Glomerular endothelial cell (primary cell): ENCODE measurements around the gene CYP4F12. TPM values are rescaled to one million over a fixed set of nuclear protein-coding genes. Genes with fewer than 3 reads are reported as not detected.

Source experiments
- DNase-seq: peaks from one replicate; pipeline ENCODE4 v3.0.0-alpha.2; 2011; ENCODE audit warnings: low read depth, low spot score; ENCODE audit errors: extremely low read depth
- total RNA-seq: library from RNA; depleted of rRNA; stranded (reverse); fragments of >200 nt; gene quantifications from 2 replicates; pipeline ENCODE4 v1.2.3, GENCODE V29; 2015

CYP4F12 gene, protein sequence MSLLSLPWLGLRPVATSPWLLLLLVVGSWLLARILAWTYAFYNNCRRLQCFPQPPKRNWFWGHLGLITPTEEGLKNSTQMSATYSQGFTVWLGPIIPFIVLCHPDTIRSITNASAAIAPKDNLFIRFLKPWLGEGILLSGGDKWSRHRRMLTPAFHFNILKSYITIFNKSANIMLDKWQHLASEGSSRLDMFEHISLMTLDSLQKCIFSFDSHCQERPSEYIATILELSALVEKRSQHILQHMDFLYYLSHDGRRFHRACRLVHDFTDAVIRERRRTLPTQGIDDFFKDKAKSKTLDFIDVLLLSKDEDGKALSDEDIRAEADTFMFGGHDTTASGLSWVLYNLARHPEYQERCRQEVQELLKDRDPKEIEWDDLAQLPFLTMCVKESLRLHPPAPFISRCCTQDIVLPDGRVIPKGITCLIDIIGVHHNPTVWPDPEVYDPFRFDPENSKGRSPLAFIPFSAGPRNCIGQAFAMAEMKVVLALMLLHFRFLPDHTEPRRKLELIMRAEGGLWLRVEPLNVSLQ
- total RNA-seq = not detected in 2 replicates

- no peak for DNase-seq
These were observed at the start of gene CYP4F12 for GRCh38 chr19:15672580-15673175. Gene CYP4F12 (plus strand): TSS chr19:15673087. CDS start chr19:15673530, 443 bp downstream.

GRCh38 chr19:15623711-15624318 lies 49.1 kb upstream of the CYP4F12 start:
- DNase-seq = no peak

DNA sequence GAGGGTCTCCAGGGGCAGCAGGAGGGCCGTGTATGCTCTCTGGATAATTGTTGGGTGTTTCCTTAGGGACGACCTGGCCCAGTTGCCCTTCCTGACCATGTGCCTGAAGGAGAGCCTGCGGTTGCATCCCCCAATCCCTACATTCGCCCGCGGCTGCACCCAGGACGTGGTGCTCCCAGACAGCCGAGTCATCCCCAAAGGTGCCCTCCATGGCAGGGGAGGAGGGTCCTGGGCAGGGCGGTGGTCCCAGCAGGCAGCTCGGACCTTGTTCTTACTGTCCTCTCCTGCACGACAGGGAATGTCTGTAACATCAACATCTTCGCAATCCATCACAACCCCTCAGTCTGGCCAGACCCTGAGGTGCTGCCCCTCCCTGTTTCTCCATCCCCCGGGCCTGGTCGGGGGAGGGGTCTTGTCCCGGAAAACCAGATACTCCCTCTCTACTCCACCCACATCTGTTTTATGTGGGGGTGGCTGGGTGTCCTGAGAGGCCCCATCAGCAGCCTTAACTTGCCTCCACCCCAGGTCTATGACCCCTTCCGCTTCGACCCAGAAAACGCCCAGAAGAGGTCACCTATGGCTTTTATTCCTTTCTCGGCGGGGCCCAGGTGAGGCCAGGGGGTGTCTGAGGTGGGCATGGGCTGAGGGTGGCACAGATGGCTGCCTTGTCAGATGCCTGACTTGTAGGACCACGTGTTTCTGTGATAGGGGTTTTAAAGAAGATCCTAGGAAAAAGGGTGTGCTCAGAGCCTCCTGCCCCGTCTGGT lies 44.5 kb upstream of the CYP4F12 start:
- no peak for DNase-seq

DNA sequence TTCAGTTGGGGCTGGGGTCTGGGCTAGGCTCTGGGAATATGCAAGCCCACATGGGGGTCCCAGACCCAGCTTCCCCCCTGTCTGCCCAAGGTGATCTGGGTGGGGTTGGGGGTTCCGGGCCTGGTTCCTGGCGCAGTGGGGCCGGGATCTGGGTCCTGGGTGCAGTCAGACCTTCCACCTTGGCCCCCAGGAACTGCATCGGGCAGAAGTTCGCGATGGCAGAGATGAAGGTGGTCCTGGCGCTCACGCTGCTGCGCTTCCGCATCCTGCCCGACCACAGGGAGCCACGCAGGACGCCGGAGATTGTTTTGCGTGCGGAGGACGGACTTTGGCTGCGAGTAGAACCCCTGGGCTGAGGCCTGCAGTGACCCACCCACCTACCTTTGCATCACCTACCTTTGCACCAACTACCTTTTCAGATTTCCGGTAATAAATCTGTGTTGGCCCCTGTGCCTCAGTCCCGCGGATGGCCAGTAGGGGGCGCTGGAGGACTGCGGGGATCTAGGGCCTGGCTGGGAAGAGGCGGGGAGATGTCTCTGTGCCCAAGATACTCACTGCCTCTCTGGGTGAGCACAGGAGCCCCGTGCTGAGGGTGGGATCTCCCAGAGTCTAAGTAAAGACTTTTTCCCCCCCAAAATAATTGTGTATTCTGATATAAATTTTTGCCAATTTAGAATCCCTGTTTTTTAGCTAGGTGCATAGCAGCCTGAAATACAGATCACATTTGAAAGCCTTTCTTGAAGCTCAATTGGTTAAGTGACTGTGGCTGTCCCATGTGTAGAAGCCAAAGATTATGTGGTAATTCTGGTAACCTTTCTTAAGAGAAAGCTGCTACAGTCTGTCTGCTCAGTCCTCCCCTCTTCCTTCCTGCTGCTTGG lies 43.6 kb upstream of the CYP4F12 start:
- DNase-seq = no peak

DNA sequence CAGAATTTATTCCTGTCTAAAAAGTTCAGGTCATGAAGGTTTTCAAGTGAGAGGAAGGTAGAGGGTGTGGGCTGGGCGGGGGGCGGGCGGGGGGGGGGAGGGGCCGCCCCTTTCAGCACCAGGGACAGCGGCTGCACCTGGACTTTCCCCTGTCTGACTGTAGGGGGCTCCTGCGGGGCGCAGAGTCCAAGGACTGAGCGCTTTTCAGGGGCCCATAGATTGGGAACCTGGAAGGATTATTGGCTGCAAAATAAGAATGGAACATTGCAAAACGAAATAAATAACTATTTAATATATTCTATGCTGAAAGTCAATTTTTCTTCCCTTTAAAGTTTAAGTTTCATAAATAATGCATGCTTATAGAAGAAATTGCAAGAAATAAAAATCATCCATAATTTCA lies 41.1 kb upstream of the CYP4F12 start:
- no peak for DNase-seq

GRCh38 chr19:15633082-15633835 lies 39.6 kb upstream of the CYP4F12 start:
- no peak for DNase-seq

DNA sequence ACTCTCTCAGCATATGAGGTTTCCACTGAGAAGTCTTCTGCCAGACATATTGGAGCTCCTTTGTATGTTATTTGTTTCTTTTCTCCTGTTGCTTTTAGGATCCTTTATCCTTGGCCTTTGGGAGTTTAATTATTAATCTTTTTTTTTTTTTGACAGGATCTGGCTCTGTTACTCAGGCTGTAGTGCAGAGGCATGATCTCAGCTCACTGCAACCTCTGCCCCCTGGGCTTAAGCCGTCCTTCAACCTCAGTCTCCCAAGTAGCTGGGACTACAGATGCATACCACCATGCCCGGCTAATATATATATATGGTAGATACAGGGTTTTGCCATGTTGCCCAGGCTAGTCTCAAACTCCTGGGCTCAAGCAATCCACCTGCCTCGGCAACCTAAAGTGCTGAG lies 38.8 kb upstream of the CYP4F12 start:
- no peak for DNase-seq

DNA sequence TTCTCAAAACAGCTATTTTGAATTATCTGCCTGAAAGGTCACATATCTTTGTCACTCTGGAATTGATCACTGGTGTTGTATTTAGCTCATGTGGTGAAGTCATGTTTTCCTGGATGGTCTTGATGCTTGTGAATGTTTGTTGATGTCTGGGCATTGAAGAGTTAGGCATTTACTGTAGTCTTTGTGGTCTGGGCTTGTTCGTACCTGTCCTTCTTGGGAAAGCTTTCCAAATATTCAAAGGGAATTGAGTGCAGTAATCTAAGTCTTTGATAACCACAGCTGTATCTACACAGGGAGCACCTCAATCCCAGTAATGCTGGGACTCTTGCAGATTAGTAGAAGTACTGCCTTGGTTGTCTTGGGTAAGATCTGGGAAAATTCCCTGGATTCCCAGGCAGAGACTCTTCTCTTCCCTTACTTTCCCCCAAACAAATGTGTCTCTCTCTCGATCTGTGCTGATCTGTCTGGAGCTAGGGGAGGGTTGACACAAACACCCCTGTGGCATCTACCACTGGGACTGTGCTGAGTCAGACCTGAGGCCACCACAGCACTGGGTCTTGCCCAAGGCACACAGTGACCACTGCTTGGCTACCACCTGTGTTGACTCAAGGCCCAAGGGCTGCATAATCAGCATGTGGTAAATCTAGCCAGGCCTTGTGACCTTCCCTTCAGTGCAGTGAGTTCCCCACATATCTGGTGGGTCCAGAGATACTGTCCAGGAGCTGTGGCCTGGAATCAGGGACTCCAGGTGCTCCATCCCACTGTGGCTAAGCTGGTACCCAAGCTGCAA lies 37.7 kb upstream of the CYP4F12 start:
- DNase-seq = no peak

- no peak for DNase-seq
These were observed 36.9 kb upstream of the CYP4F12 start for GRCh38 chr19:15636026-15636425.

GRCh38 chr19:15639596-15639995 lies 33.3 kb upstream of the CYP4F12 start:
- DNase-seq = no peak

DNA sequence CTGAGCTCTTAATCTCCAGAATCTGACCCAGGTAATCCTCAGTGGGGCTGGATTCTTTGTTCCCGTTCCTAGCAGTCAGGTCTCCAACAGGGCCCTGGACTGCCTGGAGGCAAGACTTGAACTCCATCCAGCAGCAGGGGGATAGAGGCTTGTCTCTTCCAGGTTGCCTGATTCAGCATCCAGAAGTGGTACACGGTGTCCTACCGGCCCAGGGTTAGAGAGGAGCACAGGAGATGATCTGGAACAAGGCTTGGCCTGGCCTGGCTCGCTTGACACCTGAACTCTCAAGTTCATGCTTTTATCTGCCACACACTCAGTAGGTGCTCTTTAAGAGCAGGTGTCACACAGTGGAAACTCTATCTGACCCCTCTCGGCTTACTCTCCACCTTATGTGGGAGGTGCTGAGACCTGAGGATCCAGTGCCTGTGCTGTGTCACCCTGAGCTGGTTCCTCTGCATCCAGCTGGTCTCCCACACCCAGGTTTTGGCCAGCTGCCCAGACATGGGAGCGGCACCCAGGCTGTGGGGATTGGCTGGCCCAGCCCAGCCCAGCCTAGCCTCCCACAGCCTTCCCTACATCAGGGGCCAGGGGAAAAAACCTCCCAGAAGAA lies 32.5 kb upstream of the CYP4F12 start, which contains the start of gene CYP4F3:
TSS of gene CYP4F3 (plus strand) at position 604 of the 610 bp plus-strand sequence. CDS start 519 bp downstream, outside the sequence.
- DNase-seq = no peak

GRCh38 chr19:15640904-15641597 lies 31.8 kb upstream of the CYP4F12 start:
- no peak for DNase-seq

GRCh38 chr19:15641901-15642491 lies 30.9 kb upstream of the CYP4F12 start:
- no peak for DNase-seq

DNA sequence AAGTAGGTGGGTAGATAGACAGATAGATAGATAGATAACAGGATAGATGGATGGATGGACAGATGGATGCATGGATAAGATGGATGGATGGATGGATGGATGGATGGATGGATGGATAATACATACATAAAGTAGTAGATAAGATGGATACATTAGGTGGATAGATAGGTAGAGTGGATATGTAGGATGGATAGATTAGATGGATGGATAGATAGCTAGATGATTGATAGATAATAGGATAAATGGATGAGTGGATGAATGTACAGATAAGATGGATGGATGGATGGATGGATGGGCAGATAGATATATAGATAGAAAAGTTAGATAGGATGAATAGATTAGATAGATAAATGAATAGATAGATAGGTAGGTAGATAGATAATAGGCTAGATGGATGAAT lies 30.1 kb upstream of the CYP4F12 start:
- no peak for DNase-seq

DNA sequence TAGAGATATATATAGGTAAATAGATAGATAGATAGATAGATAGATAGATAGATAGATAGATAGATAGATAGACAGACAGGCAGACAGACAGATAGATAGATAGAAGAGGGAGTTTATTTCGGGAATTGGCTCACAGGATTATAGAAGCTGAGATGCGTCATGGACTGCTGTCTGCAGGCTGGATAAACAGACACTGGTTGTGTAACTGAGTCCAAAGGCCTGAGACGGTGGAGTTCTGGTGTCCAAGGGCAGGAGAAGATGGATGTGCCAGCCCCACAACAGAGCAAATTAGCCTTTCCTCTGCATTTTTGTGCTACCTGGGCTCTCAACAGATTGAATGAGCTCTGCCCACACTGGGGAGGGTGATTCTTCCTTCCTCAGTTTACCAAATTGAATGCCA lies 29.5 kb upstream of the CYP4F12 start:
- no peak for DNase-seq

GRCh38 chr19:15644066-15644741 lies 28.7 kb upstream of the CYP4F12 start:
- no peak for DNase-seq
